ENCODE data around the gene OGFR.

DNA sequence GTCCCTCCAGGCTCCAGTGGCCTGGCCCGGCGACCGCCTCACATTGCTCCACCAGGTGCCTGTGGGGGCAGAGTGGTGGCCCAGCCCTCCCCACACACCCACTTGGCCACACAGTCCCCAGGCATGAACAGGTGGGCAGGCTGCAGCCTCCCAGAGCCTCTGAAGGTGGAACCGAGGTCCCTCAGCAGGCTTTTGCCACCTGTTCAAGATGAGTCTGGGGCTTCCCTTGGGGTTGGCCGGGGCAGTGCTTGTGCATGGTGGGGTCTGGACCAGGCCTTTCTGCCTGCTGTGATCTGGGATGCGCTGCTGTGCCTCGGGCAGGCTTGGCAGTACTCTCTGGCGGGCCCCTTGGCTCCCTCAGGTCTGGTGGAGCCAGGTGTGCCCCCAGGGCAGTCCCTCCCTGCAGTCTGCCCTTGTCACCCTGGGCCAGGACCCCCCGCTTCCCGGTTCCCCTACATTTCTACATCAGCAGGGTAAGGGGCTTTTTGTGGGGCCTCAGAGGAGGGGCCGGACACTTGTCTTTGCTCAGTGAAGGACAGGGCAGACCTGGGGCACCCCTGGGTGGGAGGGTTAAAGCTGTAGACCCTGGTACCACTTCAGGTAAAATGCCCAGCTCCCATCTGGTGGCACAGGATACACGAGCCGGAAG is 9.5 kb downstream of the OGFR start:
- TF ChIP-seq, protein P1, sequence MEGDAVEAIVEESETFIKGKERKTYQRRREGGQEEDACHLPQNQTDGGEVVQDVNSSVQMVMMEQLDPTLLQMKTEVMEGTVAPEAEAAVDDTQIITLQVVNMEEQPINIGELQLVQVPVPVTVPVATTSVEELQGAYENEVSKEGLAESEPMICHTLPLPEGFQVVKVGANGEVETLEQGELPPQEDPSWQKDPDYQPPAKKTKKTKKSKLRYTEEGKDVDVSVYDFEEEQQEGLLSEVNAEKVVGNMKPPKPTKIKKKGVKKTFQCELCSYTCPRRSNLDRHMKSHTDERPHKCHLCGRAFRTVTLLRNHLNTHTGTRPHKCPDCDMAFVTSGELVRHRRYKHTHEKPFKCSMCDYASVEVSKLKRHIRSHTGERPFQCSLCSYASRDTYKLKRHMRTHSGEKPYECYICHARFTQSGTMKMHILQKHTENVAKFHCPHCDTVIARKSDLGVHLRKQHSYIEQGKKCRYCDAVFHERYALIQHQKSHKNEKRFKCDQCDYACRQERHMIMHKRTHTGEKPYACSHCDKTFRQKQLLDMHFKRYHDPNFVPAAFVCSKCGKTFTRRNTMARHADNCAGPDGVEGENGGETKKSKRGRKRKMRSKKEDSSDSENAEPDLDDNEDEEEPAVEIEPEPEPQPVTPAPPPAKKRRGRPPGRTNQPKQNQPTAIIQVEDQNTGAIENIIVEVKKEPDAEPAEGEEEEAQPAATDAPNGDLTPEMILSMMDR (IDR thresholded peaks at IDR 0.05; ENCODE audit: insufficient read depth, low read length, poor library complexity, severe bottlenecking), result no peak
- TF ChIP-seq EZH2phosphoT487 (conservative IDR thresholded peaks at IDR 0.05; ENCODE audit: low read length), result no peak

All from SU-DHL-6 (cell line).